T follicular helper cell (primary cell): Measurements from ENCODE around the gene WFIKKN1.
A peak's percentile ranks its signal among the peaks of the same experiment; 100 is the strongest.
"Not testable (repeated sequence)": the region's sequence is repeated elsewhere in the genome, so short reads cannot be mapped to it uniquely, and the experiment has no call there.

Experiments
- DNase-seq: peaks from one replicate; pipeline ENCODE4 v3.0.0-alpha.2; 2020; ENCODE audit warnings: low read depth

Gene WFIKKN1

DNA sequence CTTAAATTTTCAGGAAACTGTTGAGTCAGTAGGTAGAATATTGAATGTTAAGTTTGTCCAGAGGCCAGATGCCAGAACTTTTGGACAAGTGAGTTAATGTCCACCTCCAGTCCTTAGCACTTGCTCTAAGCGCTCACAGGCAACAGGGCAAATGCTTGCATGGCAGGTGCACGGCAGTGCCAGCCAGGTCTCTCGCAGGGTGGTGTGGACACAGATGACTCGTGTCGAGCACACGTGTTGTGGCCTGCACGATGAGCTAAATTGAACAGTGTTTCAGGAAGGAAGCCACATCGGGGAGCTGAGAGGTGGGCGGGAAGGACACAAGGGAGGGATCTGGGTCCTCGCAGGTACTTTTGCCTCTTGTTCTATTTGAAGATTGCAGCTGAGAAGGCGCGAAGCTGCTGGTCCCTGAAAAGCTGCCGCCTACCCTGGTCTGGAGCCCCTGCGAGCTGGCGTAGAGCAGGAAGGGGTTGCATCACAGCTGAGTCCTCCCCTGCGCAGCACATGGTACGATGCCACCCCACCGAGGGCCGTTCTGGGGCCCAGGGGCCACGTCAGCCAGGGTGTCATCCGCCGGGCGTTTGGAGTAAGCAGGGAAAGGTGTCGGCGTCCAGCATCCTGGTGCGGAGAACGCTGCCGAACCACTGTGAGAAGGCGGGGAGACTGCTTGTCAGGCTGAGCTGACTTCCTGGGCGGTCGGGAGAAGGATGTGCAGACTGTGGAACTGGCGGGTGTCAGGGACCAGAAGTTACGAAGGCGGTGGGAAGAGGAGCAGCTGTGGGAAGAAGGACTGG is 34.6 kb upstream of the WFIKKN1 start:
- no peak for DNase-seq

GRCh38 chr16:596736-597060 is 34.1 kb upstream of the WFIKKN1 start:
- no peak for DNase-seq

DNA sequence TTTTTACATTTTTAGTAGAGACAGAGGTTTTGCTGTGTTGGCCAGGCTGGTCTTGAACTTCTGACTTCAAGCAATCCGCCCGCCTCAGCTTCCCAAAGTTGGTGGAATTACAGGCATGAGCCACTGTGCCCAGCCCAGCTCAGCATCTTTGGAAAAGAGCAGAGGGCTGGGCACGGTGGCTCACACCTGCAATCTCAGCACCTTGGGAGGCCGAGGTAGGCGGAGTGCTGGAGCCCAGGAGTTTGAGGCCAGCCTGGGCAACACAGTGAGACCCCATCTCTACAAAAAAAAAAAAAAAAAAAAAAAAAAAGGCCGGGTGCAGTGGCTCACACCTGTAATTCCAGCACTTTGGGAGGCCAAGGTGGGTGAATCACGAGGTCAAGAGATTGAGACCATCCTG is 33.1 kb upstream of the WFIKKN1 start:
- DNase-seq, result not testable (repeated sequence)

GRCh38 chr16:598823-599739 is 31.7 kb upstream of the WFIKKN1 start:
- no peak for DNase-seq

GRCh38 chr16:600781-601180 is 30.0 kb upstream of the WFIKKN1 start:
- no peak for DNase-seq

DNA sequence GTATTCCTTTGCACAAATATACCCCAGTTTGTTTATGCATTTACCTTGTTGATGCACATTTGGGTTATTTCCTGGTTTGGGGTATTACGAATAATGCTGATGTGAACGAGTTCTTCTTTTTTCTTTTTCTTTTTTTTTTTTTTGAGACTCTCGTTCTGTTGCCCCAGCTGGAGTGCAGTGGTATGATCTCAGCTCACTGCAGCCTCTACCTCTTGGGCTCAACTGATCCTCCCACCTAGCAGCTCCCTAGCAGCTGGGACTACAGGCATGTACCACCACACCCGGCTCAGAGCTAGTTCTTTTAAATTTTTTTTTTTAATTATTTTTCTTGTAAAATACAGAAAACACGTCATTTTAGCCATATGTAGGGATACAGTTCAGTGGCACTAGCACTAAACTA is 26.9 kb upstream of the WFIKKN1 start:
- no peak for DNase-seq

DNA sequence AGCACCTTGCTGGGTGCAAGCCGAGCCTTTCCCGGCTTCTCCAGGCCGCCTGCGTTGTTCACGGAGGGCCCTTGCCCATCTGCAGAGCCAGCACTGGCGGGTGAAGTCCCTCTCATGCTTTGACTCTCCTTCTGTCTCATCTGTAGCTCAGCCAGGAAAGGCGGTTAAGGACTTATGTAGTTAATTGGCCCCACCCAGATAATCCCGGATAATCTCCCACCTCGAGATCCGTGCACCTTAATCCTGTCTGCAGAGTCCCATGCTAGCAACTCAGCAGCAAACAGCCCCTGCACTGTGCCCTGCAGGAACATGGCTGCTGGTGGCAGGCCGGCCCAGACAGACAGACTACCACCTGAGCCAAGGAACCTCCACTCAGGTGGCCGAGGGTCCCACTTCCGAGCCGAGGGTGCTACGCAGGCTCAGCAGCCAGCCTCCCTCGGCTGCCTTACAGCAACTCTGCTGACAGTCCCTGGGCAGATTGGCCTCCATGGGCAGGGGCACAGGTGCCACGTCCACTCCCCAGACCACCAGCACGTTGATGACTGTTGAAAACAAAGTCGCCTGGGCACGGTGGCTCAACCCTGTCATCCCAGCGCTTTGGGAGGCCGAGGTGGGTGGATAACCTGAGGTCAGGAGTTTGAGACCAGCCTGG is 24.0 kb upstream of the WFIKKN1 start:
- DNase-seq, result no peak

DNA sequence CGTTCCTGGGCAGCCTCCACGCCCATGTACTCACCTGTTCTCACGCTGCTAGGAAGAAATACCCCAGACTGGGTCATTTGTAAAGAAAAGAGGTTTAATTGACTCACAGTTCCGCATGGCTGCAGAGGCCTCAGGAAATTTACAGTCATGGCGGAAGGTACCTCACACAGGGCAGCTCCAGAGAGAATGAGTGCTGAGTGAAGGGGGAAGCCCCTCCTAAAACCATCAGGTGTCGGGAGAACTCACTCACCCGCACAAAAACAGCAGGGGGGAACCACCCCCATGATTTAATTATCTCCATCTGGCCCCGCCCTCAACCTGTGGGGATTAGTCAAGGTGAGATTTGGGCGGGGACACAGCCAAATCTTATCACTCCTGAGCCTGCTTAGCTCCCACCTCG is 22.8 kb upstream of the WFIKKN1 start:
- DNase-seq, result no peak

GRCh38 chr16:609316-609715 is 21.5 kb upstream of the WFIKKN1 start:
- no peak for DNase-seq

- no peak for DNase-seq
Measured at GRCh38 chr16:609984-610383, 20.8 kb upstream of the WFIKKN1 start.

DNA sequence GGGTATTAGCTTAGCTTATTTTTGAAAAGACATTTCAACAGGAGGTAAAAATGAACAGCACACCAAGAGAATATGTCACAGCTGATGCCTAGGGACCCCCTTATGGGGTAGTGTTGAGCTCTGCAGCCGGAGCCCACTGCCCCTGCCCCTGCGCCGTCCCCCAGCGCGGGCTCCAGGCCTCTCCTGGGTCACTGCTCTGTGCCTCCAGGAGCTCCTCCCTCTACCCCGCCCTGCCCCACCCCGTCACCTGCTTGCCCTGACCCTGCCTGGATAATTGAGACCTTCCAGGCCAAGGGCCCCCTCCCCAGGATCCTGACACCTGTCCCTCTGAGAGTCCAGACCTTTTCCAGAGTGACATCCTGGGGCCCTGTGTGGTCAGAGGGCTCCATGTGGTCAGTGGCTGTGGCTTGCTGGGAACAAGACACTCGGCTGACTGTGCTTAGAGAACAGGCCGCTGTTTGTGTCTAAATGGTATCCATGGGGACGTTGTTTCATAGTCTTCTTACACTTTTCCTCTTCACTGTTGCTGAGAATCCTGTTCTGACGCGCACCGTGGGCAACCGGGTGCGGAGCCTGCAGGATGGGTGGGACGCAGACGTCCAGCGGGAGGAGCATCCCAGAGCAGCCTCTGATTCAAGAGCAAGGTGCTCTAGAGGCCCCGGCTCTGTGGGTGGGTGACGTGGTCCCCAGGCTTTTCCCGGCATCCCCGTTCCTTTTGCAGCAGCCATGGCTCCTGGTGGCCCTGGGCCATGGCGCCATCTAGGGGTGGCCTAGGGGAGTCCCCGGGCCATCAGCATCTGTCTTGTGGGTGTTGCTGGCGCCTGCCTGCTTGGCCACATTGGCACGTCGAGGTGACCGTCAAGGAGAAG is 20.0 kb upstream of the WFIKKN1 start:
- DNase-seq, result peak; percentile 37

GRCh38 chr16:615122-615521 is 15.7 kb upstream of the WFIKKN1 start:
- no peak for DNase-seq

GRCh38 chr16:616733-617586 is 13.8 kb upstream of the WFIKKN1 start:
- DNase-seq, result no peak

- DNase-seq, result no peak
Measured at GRCh38 chr16:617855-618254, 12.9 kb upstream of the WFIKKN1 start.

DNA sequence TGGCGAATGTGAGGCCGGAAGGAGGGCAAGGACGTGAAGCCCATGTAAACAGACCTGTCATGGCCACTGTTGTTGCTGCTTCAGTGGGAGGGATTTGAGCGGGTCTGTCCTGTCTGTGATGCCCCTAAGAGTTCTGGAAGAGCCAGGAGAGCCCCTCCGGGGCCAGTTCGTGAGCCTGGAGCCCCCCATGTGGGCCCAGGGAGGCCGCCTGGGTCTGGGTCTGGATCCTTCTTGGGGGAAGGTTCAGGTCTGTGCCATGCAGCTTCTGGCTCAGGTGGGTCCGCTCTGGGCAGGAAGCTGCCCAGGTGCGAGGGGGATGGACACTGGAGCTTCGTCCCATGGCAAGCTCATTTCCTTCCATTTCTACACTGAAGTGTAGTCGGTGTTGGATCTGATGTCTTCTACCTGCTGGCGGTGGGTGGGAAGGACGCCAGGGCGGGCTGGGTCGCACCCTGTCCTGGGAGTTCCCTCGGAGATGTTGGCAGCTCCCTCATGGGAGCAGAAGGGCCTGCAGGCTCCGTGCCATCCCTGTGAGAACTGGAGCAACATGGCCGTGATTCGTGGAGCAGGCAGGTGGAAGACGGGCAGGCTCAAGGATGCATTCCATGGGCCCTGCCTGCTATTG is 11.2 kb upstream of the WFIKKN1 start:
- no peak for DNase-seq

DNA sequence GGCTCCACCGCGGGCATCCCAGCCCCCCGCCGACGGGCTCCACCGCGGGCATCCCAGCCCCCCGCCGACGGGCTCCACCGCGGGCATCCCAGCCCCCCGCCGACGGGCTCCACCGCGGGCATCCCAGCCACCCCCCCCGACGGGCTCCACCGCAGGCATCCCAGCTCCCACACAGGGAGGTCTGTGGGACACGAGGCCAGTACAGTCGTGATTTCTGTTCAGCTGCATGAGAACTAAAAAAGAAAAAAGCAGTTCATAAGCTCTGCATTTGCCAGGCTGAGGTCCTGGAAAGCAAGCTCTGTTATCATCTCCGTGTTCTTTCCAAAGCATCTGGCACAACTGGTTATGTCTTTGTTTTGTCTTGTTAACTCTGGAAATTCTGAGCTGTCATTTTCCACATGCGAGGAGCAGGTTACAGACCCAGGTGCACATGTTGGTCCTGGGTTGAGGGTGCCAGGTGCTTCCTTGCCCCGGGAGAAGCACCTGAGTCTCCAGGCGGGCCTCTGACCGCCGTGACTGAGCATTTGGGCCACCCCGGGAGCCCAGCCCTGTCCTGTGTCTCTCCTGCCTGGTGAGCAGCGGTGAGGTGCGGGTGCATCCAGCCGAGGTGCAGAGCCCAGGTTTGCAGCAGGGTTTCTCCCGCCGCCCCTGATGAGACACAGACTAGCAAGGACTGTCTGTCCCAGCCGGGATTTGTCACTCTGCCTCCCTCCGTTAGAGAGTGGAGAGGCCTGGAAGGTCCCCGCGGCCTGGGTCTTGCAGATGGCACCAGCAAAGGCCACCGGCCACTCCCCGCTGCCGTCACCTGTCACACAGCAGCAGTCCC is 9.9 kb upstream of the WFIKKN1 start:
- no peak for DNase-seq

DNA sequence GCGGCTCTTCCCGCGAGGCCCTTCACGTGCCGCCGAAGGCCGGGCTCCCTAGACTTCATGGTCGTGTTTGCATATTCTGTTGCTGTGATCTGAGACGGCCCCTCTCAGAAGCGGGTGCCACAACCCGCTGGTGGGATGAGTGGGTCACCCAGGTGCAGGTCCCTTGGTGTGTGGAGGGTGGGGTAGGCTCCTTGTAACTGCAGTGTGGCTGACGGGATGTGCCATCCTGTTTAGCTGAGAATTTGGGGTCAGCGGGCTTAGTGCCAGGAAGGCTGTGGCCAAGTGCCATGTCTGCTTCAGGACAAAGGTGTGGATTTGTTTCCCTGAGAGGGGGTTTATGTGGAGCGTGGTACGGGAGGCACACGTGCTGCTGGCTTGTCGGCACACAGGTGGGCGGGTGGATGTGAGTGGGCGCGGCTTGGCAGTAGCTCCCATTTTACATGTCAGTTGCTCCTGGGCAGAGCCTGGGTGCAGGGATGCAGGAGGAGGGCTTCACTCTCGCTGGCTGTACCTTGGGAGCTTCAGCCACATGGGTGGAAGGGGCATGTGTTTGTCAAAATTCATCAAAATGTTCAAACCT is 9.2 kb upstream of the WFIKKN1 start:
- DNase-seq, result no peak

GRCh38 chr16:622920-623280 is 7.9 kb upstream of the WFIKKN1 start:
- DNase-seq, result no peak

GRCh38 chr16:624526-625070 is 6.2 kb upstream of the WFIKKN1 start:
- DNase-seq, result no peak
